Lung (tissue), 12 donors: ENCODE measurements around the gene PRKX. TPM values are rescaled to one million over a fixed set of nuclear protein-coding genes. Genes with fewer than 3 reads are reported as not detected.

Source experiments
- ATAC-seq: fragments of 200-7000 bp; cut with Tn5 transposase; one replicate; pipeline ENCODE4 v1.9.1; 2020; ENCODE audit warnings: moderate number of reproducible peaks; ENCODE audit not compliant: insufficient read depth, low FRiP score
- DNase-seq, 3 donors: peaks; one replicate each; pipeline ENCODE4 v3.0.0-alpha.2; 2013 to 2017
- H3K27ac ChIP-seq, 2 donors: one replicate each; pipeline ENCODE4 v1.5.1; 2013; ENCODE audit warnings: mild to moderate bottlenecking in 2 of 2, moderate library complexity in 2 of 2, control low read depth in 1 of 2, inconsistent platforms in 1 of 2, low read depth in 1 of 2, low read length in 1 of 2
- H3K27me3 ChIP-seq, 3 donors: one replicate each; pipeline ENCODE4 v1.5.1; 2013; ENCODE audit warnings: low read length in 2 of 3; ENCODE audit not compliant: control insufficient read depth in 3 of 3, insufficient read depth in 3 of 3
- H3K36me3 ChIP-seq, 4 donors: one replicate each; pipeline ENCODE4 v1.5.1; 2013; ENCODE audit warnings: low read length in 4 of 4, mild to moderate bottlenecking in 1 of 4, moderate library complexity in 1 of 4; ENCODE audit not compliant: control insufficient read depth in 4 of 4, insufficient read depth in 4 of 4
- H3K4me1 ChIP-seq, 5 donors: one replicate each; pipeline ENCODE4 v1.5.1; 2013; ENCODE audit warnings: low read length in 5 of 5, mild to moderate bottlenecking in 2 of 5, moderate library complexity in 1 of 5; ENCODE audit not compliant: control insufficient read depth in 5 of 5, insufficient read depth in 5 of 5
- H3K4me3 ChIP-seq: one replicate; pipeline ENCODE4 v1.5.1; 2013; ENCODE audit warnings: mild to moderate bottlenecking, control low read depth, moderate library complexity
- H3K9ac ChIP-seq, 2 donors: one replicate each; pipeline ENCODE4 v1.5.1; 2013; ENCODE audit warnings: low read length in 2 of 2, control low read depth in 1 of 2; ENCODE audit not compliant: insufficient read depth in 1 of 2
- H3K9me3 ChIP-seq, 4 donors: one replicate each; pipeline ENCODE4 v1.5.1; 2013; ENCODE audit warnings: low read length in 3 of 4, mild to moderate bottlenecking in 1 of 4, moderate library complexity in 1 of 4; ENCODE audit not compliant: control insufficient read depth in 4 of 4, insufficient read depth in 3 of 4
- WGBS, 2 donors: extraction: QIAGEN DNeasy Blood & Tissue Kit; methylation state at CpG; one replicate each; pipeline ENCODE4 v1.1.7; 2013; 5-methylcytosine and 5-hydroxymethylcytosine counted together
- polyA plus RNA-seq, 2 donors: library from polyadenylated mRNA; stranded (reverse); fragments of 200-250 nt; gene quantifications; one replicate each; pipeline ENCODE4 v1.2.1, GENCODE V29; 2013
- total RNA-seq, 2 donors: library from RNA; depleted of rRNA in 1 of 2; stranded (reverse); fragments of >200 nt in 1 of 2; gene quantifications; one replicate each; pipeline ENCODE4 v1.2.1, GENCODE V29; 2014 to 2021
- TF ChIP-seq, protein P1 (sequence below): IDR thresholded peaks from 2 replicates; pipeline ENCODE4 v1.5.1; 2012; ENCODE audit warnings: mild to moderate bottlenecking; ENCODE audit errors: control extremely low read depth, extremely low read depth
- donor health status: control.
- donor health status: control.
- donor health status: Bipolar disorder and iron deficiency.
- donor health status: healthy.
- donor health status: DM: yes; HTN: yes; CAD: no.

The PRKX gene
- total and polyA plus RNA-seq, 4 donors, result 5.5 to 16.3 (median 8.5) TPM

DNA sequence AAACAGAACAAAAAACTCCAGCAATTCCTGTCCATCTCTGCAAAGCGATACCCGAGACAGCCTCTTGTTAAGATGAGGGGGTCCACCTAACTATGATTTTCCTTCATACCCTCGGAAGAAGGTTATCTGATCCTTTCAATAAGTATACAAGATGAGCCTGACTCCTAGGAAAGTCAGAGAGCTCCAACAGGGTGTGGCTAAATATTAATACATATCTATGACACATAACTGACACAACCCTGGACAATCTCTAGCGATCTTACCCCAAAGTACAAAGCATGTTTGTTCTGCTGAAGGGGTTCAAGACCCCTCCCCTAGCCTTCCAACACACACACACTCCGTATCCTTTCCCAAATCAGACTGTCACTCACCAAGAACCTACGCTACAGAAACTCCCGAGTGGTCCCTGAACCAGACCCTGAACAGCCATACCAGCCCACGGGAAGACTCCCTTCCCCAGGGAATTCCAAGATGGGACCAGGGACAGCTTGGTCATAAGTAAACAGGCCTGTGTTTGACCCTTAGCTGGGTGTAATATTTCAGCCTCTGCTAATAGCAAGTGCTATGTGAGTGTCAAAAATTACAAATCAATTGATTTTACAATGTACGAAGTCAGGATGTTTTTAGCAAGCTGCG, 110.3 kb downstream of the PRKX start:
- Histone ChIP-seq H3K27ac (no peak overlapping the region), H3K27me3 (peaks cover 0 to 14% (median 0%) of the 10 kb centered on the region in 3 donors), H3K36me3 (peaks cover 0 to 3% (median 1%) of the 10 kb centered on the region in 4 donors), H3K4me3 (no peak overlapping the region), H3K9ac (no peak overlapping the region), H3K9me3 (peaks cover 0 to 2% (median 0%) of the 10 kb centered on the region in 4 donors), H3K4me1 (no peaks in the 10 kb centered on the region)
- no peak for ATAC-seq
- TF ChIP-seq, protein P1, sequence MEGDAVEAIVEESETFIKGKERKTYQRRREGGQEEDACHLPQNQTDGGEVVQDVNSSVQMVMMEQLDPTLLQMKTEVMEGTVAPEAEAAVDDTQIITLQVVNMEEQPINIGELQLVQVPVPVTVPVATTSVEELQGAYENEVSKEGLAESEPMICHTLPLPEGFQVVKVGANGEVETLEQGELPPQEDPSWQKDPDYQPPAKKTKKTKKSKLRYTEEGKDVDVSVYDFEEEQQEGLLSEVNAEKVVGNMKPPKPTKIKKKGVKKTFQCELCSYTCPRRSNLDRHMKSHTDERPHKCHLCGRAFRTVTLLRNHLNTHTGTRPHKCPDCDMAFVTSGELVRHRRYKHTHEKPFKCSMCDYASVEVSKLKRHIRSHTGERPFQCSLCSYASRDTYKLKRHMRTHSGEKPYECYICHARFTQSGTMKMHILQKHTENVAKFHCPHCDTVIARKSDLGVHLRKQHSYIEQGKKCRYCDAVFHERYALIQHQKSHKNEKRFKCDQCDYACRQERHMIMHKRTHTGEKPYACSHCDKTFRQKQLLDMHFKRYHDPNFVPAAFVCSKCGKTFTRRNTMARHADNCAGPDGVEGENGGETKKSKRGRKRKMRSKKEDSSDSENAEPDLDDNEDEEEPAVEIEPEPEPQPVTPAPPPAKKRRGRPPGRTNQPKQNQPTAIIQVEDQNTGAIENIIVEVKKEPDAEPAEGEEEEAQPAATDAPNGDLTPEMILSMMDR, result no peak
- DNase-seq, result no peak
- 86 to 93% methylated on average over 10 of the region's 10 CpGs for WGBS, 2 donors

DNA sequence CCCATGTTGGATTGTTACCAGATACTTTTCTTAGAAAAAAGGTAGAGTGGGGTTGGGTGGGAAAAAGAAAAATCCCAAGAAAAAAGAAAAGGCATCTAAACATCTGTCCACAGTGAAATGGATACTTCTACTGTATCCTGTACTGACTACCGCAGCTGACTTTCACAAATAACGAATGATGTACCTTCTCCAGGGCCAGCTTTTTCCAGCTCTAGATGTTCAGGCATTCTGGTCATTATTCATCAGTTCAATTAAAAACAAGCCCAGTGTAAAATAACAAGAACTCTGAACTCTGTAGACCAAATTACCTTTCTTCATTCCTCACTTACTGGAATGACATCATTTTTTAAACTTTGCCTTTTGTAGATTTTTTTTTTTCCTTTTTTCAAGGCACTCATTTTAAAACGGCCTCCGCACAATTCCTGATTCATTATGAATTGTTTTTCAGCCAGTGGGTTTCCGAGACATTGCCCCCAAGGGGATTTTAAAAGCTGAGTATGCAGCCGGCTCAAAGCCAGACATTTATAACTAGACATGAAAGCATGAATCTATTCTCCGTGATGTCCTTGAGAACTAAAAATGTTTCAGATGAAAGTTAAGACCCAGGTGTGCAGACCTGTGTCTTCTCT, 113.5 kb downstream of the PRKX start:
- TF ChIP-seq, protein P1, result no peak
- DNase-seq (no peak), ATAC-seq (no peak)
- H3K36me3 ChIP-seq, result no peaks in the 10 kb centered on the region
- no peak overlapping the region for H3K9ac ChIP-seq
- no peak overlapping the region for H3K4me3 ChIP-seq
- no peaks in the 10 kb centered on the region for H3K4me1 ChIP-seq
- WGBS, 2 donors, result 73 to 79% methylated on average over 7 of the region's 7 CpGs
- H3K27me3 ChIP-seq, result peaks cover 0 to 22% (median 0%) of the 10 kb centered on the region in 3 donors
- H3K27ac ChIP-seq, result no peak overlapping the region
- peaks cover 0 to 2% (median 0%) of the 10 kb centered on the region in 4 donors for H3K9me3 ChIP-seq

DNA sequence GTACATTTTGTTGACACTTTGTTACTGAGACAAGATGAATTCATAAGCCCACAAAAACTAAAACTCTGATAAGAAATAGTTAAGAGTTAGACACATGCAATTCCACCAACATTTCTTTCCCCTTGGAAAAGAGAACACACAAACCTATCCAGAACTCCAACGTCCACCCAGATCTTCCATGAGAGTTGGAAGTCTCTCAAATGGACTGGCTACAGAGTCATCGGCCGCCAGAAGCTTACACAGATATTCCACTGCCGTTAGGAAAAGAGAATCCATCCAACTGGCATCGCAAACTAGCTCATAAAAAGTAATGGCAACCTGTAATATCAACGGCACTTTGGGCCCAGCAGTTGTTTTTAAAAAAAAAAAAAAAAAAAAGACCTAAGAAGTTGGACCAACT, 114.7 kb downstream of the PRKX start:
- no peak overlapping the region for H3K27ac ChIP-seq
- TF ChIP-seq, protein P1, result no peak
- H3K9ac ChIP-seq, result no peak overlapping the region
- DNase-seq (no peak), ATAC-seq (no peak)
- H3K36me3 ChIP-seq, result no peaks in the 10 kb centered on the region
- H3K27me3 ChIP-seq, result peaks cover 0 to 22% (median 0%) of the 10 kb centered on the region in 3 donors
- H3K9me3 ChIP-seq, result peaks cover 0 to 2% (median 0%) of the 10 kb centered on the region in 4 donors
- H3K4me3 ChIP-seq, result no peak overlapping the region
- H3K4me1 ChIP-seq, result no peaks in the 10 kb centered on the region
- 92% methylated on average over 6 of the region's 6 CpGs for WGBS, 2 donors
